Retinal pigment epithelial cell (primary cell): ENCODE data around the gene GPR39.

Experiments used
- DNase-seq: peaks from one replicate; pipeline ENCODE4 v3.0.0-alpha.2; 2010; ENCODE audit warnings: low read depth
- H3K4me3 ChIP-seq: 2 replicates; pipeline ENCODE4 v1.5.1; 2011; ENCODE audit warnings: mild to moderate bottlenecking, low read length, control low read depth, moderate library complexity
- CTCF ChIP-seq: conservative IDR thresholded peaks from 2 replicates; pipeline ENCODE4 v1.5.1; 2011; ENCODE audit warnings: low read depth, low read length, control low read depth, inconsistent platforms

Gene GPR39

GRCh38 chr2:132638313-132639040 lies 221.9 kb downstream of the GPR39 start:
- no peak overlapping the region for H3K4me3 ChIP-seq
- no peak for TF ChIP-seq CTCF
- no peak for DNase-seq

- H3K4me3 ChIP-seq: no peak overlapping the region
- TF ChIP-seq CTCF: no peak
- no peak for DNase-seq
Measured at GRCh38 chr2:132640116-132640515, 223.5 kb downstream of the GPR39 start.

GRCh38 chr2:132641819-132642218 lies 225.2 kb downstream of the GPR39 start:
- DNase-seq: no peak
- no peak overlapping the region for H3K4me3 ChIP-seq
- no peak for TF ChIP-seq CTCF

- H3K4me3 ChIP-seq: no peak overlapping the region
- no peak for DNase-seq
- TF ChIP-seq CTCF: no peak
Measured at GRCh38 chr2:132642415-132642814, 225.8 kb downstream of the GPR39 start.

GRCh38 chr2:132645176-132645575 lies 228.6 kb downstream of the GPR39 start:
- TF ChIP-seq CTCF: no peak
- no peak overlapping the region for H3K4me3 ChIP-seq
- DNase-seq: no peak

- TF ChIP-seq CTCF: no peak
- H3K4me3 ChIP-seq: no peak overlapping the region
- DNase-seq: no peak
Measured at GRCh38 chr2:132645722-132646539, 229.3 kb downstream of the GPR39 start.
